ENCODE data around the gene TAF11L12. TPM values are rescaled to one million over a fixed set of nuclear protein-coding genes. Genes with fewer than 3 reads are reported as not detected.
"Not testable (repeated sequence)": the region's sequence is repeated elsewhere in the genome, so short reads cannot be mapped to it uniquely, and the experiment has no call there.

Gene TAF11L12
- total RNA-seq, 1 donor from 2014 or later: not detected

- no peaks in the 10 kb centered on the region for H3K4me1 Mint-ChIP-seq (ENCODE audit: unreplicated experiment)
- no peak for TF ChIP-seq CTCF (IDR thresholded peaks at IDR 0.05)
- H3K27ac Mint-ChIP-seq (ENCODE audit: unreplicated experiment): no peak within 1 kb of the TSS
- peaks cover 4% of the 10 kb centered on the region for H3K27me3 Mint-ChIP-seq (ENCODE audit: unreplicated experiment)
- no peaks in the 10 kb centered on the region for H3K9me3 Mint-ChIP-seq (ENCODE audit: unreplicated experiment)
- no peaks in the 10 kb centered on the region for H3K36me3 Mint-ChIP-seq (ENCODE audit: unreplicated experiment)
- DNase-seq (ENCODE audit: extremely low spot score, unreplicated experiment): no peak
- no peak within 1 kb of the TSS for H3K4me3 Mint-ChIP-seq (ENCODE audit: unreplicated experiment)
Observed at GRCh38 chr5:17634160-17634559, 24.0 kb downstream of the TAF11L12 start, which contains the start of gene TAF11L14. TAF11L14 (plus strand) TSS chr5:17634460.

- H3K4me3 Mint-ChIP-seq (ENCODE audit: unreplicated experiment); H3K27me3 Mint-ChIP-seq (ENCODE audit: unreplicated experiment); H3K9me3 Mint-ChIP-seq (ENCODE audit: unreplicated experiment); H3K36me3 Mint-ChIP-seq (ENCODE audit: unreplicated experiment); H3K27ac Mint-ChIP-seq (ENCODE audit: unreplicated experiment); DNase-seq (ENCODE audit: extremely low spot score, unreplicated experiment); H3K4me1 Mint-ChIP-seq (ENCODE audit: unreplicated experiment): not testable (repeated sequence)
Observed at GRCh38 chr5:17649232-17649631, 39.0 kb downstream of the TAF11L12 start.

- not testable (repeated sequence) for H3K9me3 Mint-ChIP-seq (ENCODE audit: unreplicated experiment); H3K36me3 Mint-ChIP-seq (ENCODE audit: unreplicated experiment); H3K27ac Mint-ChIP-seq (ENCODE audit: unreplicated experiment); H3K27me3 Mint-ChIP-seq (ENCODE audit: unreplicated experiment); H3K4me3 Mint-ChIP-seq (ENCODE audit: unreplicated experiment); H3K4me1 Mint-ChIP-seq (ENCODE audit: unreplicated experiment); DNase-seq (ENCODE audit: extremely low spot score, unreplicated experiment)
Observed at GRCh38 chr5:17655201-17655759, 45.1 kb downstream of the TAF11L12 start.

- TF ChIP-seq CTCF (IDR thresholded peaks at IDR 0.05): no peak
- Mint-ChIP-seq H3K27me3 (ENCODE audit: unreplicated experiment) (no peaks in the 10 kb centered on the region), H3K9me3 (ENCODE audit: unreplicated experiment) (peaks cover 7% of the 10 kb centered on the region), H3K36me3 (ENCODE audit: unreplicated experiment) (peaks cover 2% of the 10 kb centered on the region), H3K27ac (ENCODE audit: unreplicated experiment) (no peak overlapping the region), H3K4me1 (ENCODE audit: unreplicated experiment) (no peaks in the 10 kb centered on the region), H3K4me3 (ENCODE audit: unreplicated experiment) (no peak overlapping the region)
- no peak for DNase-seq (ENCODE audit: extremely low spot score, unreplicated experiment)
Observed at GRCh38 chr5:17655921-17656320, 45.7 kb downstream of the TAF11L12 start.

Other genes with a start within 250 kb of the TAF11L12 start
- not detected in 2 replicates for gene TAF11L2, start 112.2 kb upstream of the TAF11L12 start, total RNA-seq
- not detected in 2 replicates for gene TAF11L3, start 92.0 kb upstream of the TAF11L12 start, total RNA-seq
- not detected in 2 replicates for gene TAF11L4, start 88.6 kb upstream of the TAF11L12 start, total RNA-seq
- not detected in 2 replicates for gene TAF11L5, start 85.2 kb upstream of the TAF11L12 start, total RNA-seq
- not detected in 2 replicates for gene TAF11L6, start 81.7 kb upstream of the TAF11L12 start, total RNA-seq
- gene TAF11L7, start 24.6 kb upstream of the TAF11L12 start, total RNA-seq: not detected in 2 replicates
- not detected in 2 replicates for gene TAF11L8, start 19.4 kb upstream of the TAF11L12 start, total RNA-seq
- gene TAF11L9, start 16.0 kb upstream of the TAF11L12 start, total RNA-seq: not detected in 2 replicates
- gene TAF11L10, start 12.6 kb upstream of the TAF11L12 start, total RNA-seq: not detected in 2 replicates
- not detected in 2 replicates for gene TAF11L11, start 6.2 kb upstream of the TAF11L12 start, total RNA-seq
- gene TAF11L13, start 21.7 kb downstream of the TAF11L12 start, total RNA-seq: not detected in 2 replicates
- gene TAF11L14, start 24.1 kb downstream of the TAF11L12 start, total RNA-seq: not detected in 2 replicates